Colonic mucosa (tissue), 4 donors: ENCODE results near the gene MVD. TPM values are rescaled to one million over a fixed set of nuclear protein-coding genes. Genes with fewer than 3 reads are reported as not detected.

ENCODE experiments used
- DNase-seq: peaks from one replicate; pipeline ENCODE4 v3.0.0-alpha.2; 2020
- H3K27ac ChIP-seq: fragments of 200-600 bp; one replicate; pipeline ENCODE4 v1.8.0; 2021
- H3K27me3 ChIP-seq: fragments of 200-600 bp; one replicate; pipeline ENCODE4 v1.8.0; 2021
- H3K36me3 ChIP-seq: fragments of 200-600 bp; one replicate; pipeline ENCODE4 v1.8.0; 2021
- H3K4me1 ChIP-seq: fragments of 200-600 bp; one replicate; pipeline ENCODE4 v1.8.0; 2021; ENCODE audit warnings: mild to moderate bottlenecking
- H3K4me3 ChIP-seq: fragments of 200-600 bp; one replicate; pipeline ENCODE4 v1.8.0; 2021
- H3K9ac ChIP-seq, 2 donors: one replicate each; pipeline ENCODE4 v1.7.0; 2013; ENCODE audit warnings: control low read depth in 2 of 2, low read depth in 2 of 2, low read length in 2 of 2
- H3K9me3 ChIP-seq: fragments of 200-600 bp; one replicate; pipeline ENCODE4 v1.8.0; 2021
- CTCF ChIP-seq: fragments of 200-600 bp; IDR thresholded peaks from one replicate; pipeline ENCODE4 v1.8.0; 2022; ENCODE audit warnings: antibody characterized with exemption, mild to moderate bottlenecking
- intact Hi-C: fragments of 100-400 bp; cut with DNase I; formaldehyde crosslinking; loops from one replicate; pipeline ENCODE4 v1.14.1; 2022
- total RNA-seq, 2 donors: library from RNA; stranded (reverse); fragmentation: NEBNext Ultra II Directional in 1 of 2; extraction: Animal tissue kit (Norgen Biotek cat#: 25700) in 1 of 2; gene quantifications; one replicate each; pipeline ENCODE4 v1.2.1, GENCODE V29; 2021
- donor health status: healthy.
- donor health status: DM: no; HTN: no; CAD: no.
- donor health status: DM: no; HTN: no; CAD: no.

Gene MVD
- total RNA-seq, 2 donors from 2014 or later = 86.2 to 132 TPM

GRCh38 chr16:88626646-88627045 is 36.2 kb downstream of the MVD start:
- TF ChIP-seq CTCF = no peak
- Histone ChIP-seq H3K9me3 (no peaks in the 10 kb centered on the region), H3K36me3 (peaks cover 25% of the 10 kb centered on the region), H3K9ac (no peak overlapping the region), H3K4me1 (no peaks in the 10 kb centered on the region), H3K4me3 (no peak overlapping the region), H3K27me3 (no peaks in the 10 kb centered on the region), H3K27ac (no peak overlapping the region)
- intact Hi-C loops = no loop called here
- DNase-seq = no peak

- intact Hi-C loops = no loop called here
- no peak for TF ChIP-seq CTCF
- no peak overlapping the region for H3K9ac ChIP-seq
- no peaks in the 10 kb centered on the region for H3K4me1 ChIP-seq
- DNase-seq = no peak
- H3K4me3 ChIP-seq = no peak overlapping the region
- no peak overlapping the region for H3K27ac ChIP-seq
- H3K9me3 ChIP-seq = no peaks in the 10 kb centered on the region
- peaks cover 25% of the 10 kb centered on the region for H3K36me3 ChIP-seq
- H3K27me3 ChIP-seq = no peaks in the 10 kb centered on the region
These were observed 37.8 kb downstream of the MVD start for GRCh38 chr16:88624977-88625576.

- H3K4me3 ChIP-seq = no peak overlapping the region
- TF ChIP-seq CTCF = no peak
- no peaks in the 10 kb centered on the region for H3K9me3 ChIP-seq
- peaks cover 2% of the 10 kb centered on the region for H3K4me1 ChIP-seq
- peaks cover 20% of the 10 kb centered on the region for H3K36me3 ChIP-seq
- H3K27ac ChIP-seq = no peak overlapping the region
- H3K27me3 ChIP-seq = no peaks in the 10 kb centered on the region
- no peak overlapping the region for H3K9ac ChIP-seq
- intact Hi-C loops = no loop called here
- no peak for DNase-seq
These were observed 38.4 kb downstream of the MVD start for GRCh38 chr16:88624481-88624880.

- intact Hi-C loops = no loop called here
- no peak overlapping the region for H3K4me3 ChIP-seq
- peaks cover 20% of the 10 kb centered on the region for H3K36me3 ChIP-seq
- H3K9me3 ChIP-seq = no peaks in the 10 kb centered on the region
- no peaks in the 10 kb centered on the region for H3K27me3 ChIP-seq
- no peak overlapping the region for H3K9ac ChIP-seq
- TF ChIP-seq CTCF = no peak
- DNase-seq = no peak
- no peak overlapping the region for H3K27ac ChIP-seq
- peaks cover 5% of the 10 kb centered on the region for H3K4me1 ChIP-seq
These were observed 39.0 kb downstream of the MVD start for GRCh38 chr16:88623858-88624257.

GRCh38 chr16:88622866-88623265 is 40.0 kb downstream of the MVD start:
- H3K9ac ChIP-seq = no peak overlapping the region
- H3K36me3 ChIP-seq = peaks cover 20% of the 10 kb centered on the region
- no peak overlapping the region for H3K27ac ChIP-seq
- no peak for DNase-seq
- no peaks in the 10 kb centered on the region for H3K27me3 ChIP-seq
- H3K9me3 ChIP-seq = no peaks in the 10 kb centered on the region
- no peak overlapping the region for H3K4me3 ChIP-seq
- intact Hi-C loops = no loop called here
- TF ChIP-seq CTCF = no peak
- peaks cover 15% of the 10 kb centered on the region for H3K4me1 ChIP-seq
